HUES6 (cell line): Measurements from ENCODE around the gene ZNF579.
A peak's percentile ranks its signal among the peaks of the same experiment; 100 is the strongest.
"Not testable (repeated sequence)": the region's sequence is repeated elsewhere in the genome, so short reads cannot be mapped to it uniquely, and the experiment has no call there.

Source experiments
- H3K27ac ChIP-seq: 2 replicates; pipeline ENCODE4 v1.7.0; 2013; ENCODE audit warnings: low read depth, mild to moderate bottlenecking, low read length, inconsistent platforms
- H3K27me3 ChIP-seq: 2 replicates; pipeline ENCODE4 v1.6.1; 2013; ENCODE audit warnings: low read length; ENCODE audit not compliant: control insufficient read depth, insufficient read depth
- H3K36me3 ChIP-seq: 2 replicates; pipeline ENCODE4 v1.6.1; 2013; ENCODE audit warnings: low read length; ENCODE audit not compliant: control insufficient read depth, insufficient read depth
- H3K4me1 ChIP-seq: 2 replicates; pipeline ENCODE4 v1.6.1; 2013; ENCODE audit warnings: low read length; ENCODE audit not compliant: control insufficient read depth, insufficient read depth
- H3K4me3 ChIP-seq: 2 replicates; pipeline ENCODE4 v1.5.1; 2013; ENCODE audit warnings: low read depth, low read length
- H3K9ac ChIP-seq: one replicate; pipeline ENCODE4 v1.6.1; 2013; ENCODE audit warnings: mild to moderate bottlenecking, low read length
- H3K9me3 ChIP-seq: 2 replicates; pipeline ENCODE4 v1.6.1; 2013; ENCODE audit warnings: low read depth, low read length; ENCODE audit not compliant: control insufficient read depth, insufficient read depth

The ZNF579 gene

DNA sequence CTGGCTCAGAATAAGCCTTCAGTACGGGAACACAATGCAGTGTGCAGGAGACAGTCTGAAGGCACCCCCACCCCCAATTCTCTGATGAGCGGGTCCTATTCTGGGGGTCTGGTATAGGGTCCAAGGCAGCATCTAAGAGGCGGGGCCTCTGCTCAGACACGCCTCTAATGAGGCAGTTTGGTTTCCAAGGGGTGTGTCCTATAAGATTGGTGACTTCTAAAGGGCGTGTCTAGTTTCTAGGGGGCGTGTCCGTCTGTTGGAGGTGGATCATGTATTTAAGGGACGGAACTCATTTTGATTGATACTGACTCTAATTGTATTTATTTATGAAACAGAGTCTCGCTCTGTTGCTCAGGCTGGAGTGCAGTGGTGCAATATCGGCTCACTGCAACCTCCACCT lies 10.0 kb upstream of the ZNF579 start:
- no peak overlapping the region for H3K27ac ChIP-seq

DNA sequence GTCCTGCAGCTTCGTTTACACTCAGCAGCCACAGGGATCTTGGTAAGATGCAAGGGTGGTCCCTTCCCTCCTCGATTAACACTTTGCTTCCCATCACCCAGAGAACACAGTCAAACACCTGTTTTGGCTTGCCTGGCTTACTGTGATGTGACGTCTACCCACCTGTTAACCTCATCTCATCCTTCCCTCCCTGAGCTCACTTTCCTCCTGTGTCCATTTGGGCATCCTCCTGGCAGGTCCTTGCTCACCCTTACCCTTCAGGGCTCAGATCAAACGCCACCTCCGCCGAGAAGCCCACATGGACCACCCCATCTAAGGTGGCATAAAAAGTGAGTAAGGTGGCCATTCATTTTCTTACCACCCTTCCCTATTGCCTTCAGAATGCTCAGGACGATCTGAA lies 9.5 kb upstream of the ZNF579 start:
- Histone ChIP-seq H3K9me3 (no peaks in the 10 kb centered on the region), H3K4me3 (no peak overlapping the region), H3K9ac (no peak overlapping the region), H3K27me3 (no peaks in the 10 kb centered on the region), H3K36me3 (peaks cover 10% of the 10 kb centered on the region), H3K27ac (no peak overlapping the region), H3K4me1 (peaks cover 14% of the 10 kb centered on the region; the same call in 1 of the 2 replicates)

More for the DNA sequence above, 10.0 kb upstream of the ZNF579 start:
- H3K27me3 ChIP-seq, result no peaks in the 10 kb centered on the region
- H3K4me1 ChIP-seq, result peaks cover 11% of the 10 kb centered on the region; the same call in 1 of the 2 replicates
- peaks cover 15% of the 10 kb centered on the region for H3K36me3 ChIP-seq
- no peak overlapping the region for H3K4me3 ChIP-seq
- H3K9me3 ChIP-seq, result no peaks in the 10 kb centered on the region
- H3K9ac ChIP-seq, result no peak overlapping the region

DNA sequence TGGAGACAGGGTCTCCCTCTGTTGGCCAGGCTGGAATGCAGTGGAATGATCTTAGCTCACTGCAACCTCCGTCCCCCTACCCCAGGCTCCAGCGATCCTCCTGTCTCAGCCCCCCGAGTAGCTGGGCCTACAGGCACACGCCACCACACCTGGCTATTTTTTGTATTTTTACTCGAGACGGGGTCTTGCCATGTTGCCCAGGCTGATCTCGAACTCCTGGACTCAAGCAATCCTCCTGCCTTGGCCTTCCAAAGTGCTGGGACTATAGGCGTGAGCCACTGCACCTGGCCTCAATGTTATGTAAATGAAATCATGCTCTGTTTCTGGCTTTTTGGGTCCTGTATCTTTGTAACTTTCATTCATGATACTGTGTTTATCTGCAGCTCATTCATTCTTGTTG lies 8.1 kb upstream of the ZNF579 start:
- Histone ChIP-seq H3K27ac (no peak overlapping the region), H3K4me3 (no peak overlapping the region), H3K9me3 (no peaks in the 10 kb centered on the region), H3K9ac (no peak overlapping the region), H3K27me3 (no peaks in the 10 kb centered on the region), H3K36me3 (peaks cover 4% of the 10 kb centered on the region; the same call in 1 of the 2 replicates), H3K4me1 (peaks cover 14% of the 10 kb centered on the region; the same call in 1 of the 2 replicates)

DNA sequence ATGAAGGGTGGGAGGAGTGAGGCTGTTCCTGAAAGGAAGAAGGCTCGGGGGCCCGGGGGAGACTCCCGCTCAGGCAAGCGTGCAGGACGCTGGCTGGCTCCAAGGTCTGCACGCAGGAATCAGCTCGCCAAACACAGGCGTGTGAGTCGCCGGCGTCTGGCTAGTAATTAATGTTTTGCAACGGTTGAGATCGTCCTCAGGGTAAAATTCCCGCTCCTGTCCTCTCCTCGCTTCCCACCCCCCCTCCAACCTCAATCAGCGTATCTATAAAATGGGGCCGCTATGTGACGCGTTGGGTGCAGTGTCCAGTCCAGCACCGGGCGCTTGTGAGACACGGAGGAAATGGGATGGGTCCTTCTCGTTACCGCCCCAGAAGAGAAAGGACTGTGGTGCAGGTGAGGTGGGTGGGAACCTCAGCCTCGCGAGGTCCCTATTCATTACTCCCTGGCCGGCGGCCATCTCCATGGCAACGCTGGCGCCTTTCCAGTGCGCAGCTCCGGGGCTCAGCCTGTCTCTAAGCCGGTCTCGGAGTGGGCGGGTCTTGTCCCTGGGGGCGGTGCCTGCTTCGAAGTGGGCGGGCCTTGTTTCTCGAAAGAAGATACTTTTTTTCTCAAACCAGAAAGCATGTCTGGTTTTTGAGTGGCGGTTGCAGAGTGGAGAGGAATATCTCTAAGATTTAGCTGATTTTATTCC lies 6.5 kb upstream of the ZNF579 start:
- Histone ChIP-seq H3K4me1 (peaks cover 14% of the 10 kb centered on the region; the same call in 1 of the 2 replicates), H3K4me3 (peak overlapping the region; percentile 62), H3K9ac (no peak overlapping the region), H3K27ac (no peak overlapping the region), H3K27me3 (no peaks in the 10 kb centered on the region), H3K9me3 (no peaks in the 10 kb centered on the region), H3K36me3 (peaks cover under 1% of the 10 kb centered on the region; the same call in 1 of the 2 replicates)

DNA sequence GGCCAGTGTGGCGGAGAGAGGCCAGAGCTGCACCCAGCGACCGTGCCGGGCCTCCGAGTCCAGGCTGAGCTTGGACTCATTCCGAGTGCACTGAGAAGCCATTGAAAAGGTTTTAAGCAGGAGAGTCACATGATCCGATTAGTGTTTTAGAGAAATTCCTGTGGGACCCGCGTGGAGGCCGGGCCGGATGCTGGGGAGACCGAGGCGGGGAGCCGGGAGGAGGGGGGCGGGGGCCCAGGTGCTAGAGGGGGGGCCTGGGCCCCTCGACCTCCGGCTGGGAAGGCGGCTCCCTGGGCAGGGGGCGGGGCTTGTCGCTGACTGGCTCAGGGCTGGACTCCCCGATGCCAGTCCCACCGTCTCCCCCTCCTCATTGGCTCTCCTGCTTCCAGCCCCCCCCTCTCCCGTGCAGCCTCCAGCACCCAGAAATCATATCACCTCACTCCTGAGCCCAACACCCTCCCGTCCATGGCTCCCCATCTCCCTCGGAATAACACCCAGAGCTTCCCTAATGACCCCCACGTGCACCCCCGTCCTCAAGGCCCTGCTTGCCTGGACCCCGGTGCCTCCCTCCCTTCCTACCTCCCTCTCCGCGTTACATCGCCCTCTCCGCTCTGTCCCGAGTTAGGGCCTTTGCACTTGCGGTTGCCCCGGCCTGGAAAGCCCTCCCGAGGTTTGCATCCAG lies 5.2 kb upstream of the ZNF579 start:
- Histone ChIP-seq H3K27me3 (no peaks in the 10 kb centered on the region), H3K36me3 (no peaks in the 10 kb centered on the region), H3K9me3 (no peaks in the 10 kb centered on the region), H3K9ac (peak overlapping the region; percentile 56), H3K27ac (no peak overlapping the region), H3K4me3 (peak overlapping the region; percentile 80), H3K4me1 (0 out of 2 replicates have a peak, but pooled peaks cover 9% of the 10 kb centered on the region)

DNA sequence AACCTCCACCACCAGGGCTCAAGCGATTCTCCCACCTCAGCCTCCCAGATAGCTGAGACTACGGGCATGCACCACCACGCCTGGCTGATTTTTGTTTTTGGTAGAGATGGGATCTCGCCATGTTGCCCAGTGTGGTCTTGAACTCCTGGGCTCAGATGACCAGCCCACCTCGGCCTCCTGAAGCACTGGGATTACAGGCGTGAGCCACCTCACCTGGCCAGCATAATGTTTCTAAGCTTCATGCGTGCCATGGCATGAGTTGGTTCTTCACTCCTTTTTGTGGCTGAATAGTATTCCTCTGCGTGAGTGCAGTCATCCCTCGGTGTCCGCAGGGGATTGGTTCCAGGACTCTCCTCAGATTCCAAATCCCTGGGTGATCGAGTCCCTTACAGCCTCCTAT lies 4.2 kb upstream of the ZNF579 start:
- H3K27me3 ChIP-seq, result no peaks in the 10 kb centered on the region
- no peak overlapping the region for H3K4me3 ChIP-seq
- H3K9me3 ChIP-seq, result no peaks in the 10 kb centered on the region
- no peak overlapping the region for H3K27ac ChIP-seq
- H3K36me3 ChIP-seq, result no peaks in the 10 kb centered on the region
- 0 out of 2 replicates have a peak, but pooled peaks cover 6% of the 10 kb centered on the region for H3K4me1 ChIP-seq
- H3K9ac ChIP-seq, result no peak overlapping the region

DNA sequence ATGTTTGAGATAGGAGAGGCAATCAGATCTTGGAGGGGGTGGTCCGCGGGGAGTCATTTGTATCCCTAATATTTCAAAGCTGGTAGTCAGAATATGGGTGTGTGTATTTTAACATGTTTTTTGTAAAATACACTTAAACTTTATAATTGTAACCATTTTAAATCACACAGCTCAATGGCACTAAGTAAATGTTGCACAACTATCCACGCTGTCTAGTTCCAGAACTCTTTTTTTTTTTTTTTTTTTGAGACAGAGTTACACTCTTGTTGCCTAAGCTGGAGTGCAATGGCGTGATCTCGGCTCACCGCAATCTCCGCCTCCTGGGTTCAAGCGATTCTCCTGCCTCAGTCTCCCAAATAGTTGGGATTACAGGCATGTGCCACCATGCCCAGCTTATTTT lies 3.2 kb upstream of the ZNF579 start:
- not testable (repeated sequence) for H3K27ac ChIP-seq, H3K27me3 ChIP-seq, H3K9me3 ChIP-seq, H3K4me1 ChIP-seq, H3K9ac ChIP-seq, H3K4me3 ChIP-seq, H3K36me3 ChIP-seq

DNA sequence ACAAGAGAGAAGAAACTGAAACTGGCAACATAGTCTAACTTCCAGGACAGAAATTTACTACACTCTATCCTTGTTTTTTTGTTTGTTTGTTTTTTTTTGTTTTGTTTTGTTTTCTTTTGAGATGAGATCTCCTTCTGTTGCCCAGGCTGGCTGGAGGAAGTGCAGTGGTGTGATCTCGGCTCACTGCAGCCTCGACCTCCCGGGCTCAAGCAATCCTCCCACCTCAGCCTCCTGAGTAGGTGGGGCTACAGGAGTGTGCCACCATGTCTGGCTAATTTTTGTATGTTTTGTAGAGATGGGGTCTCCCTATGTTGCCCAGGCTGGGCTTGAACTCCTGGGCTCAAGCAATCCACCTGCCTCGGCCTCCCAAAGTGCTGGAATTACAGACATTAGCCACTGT lies 1.6 kb upstream of the ZNF579 start:
- H3K27me3 ChIP-seq, H3K9me3 ChIP-seq, H3K4me1 ChIP-seq, H3K36me3 ChIP-seq, H3K27ac ChIP-seq, H3K9ac ChIP-seq, H3K4me3 ChIP-seq: not testable (repeated sequence)

DNA sequence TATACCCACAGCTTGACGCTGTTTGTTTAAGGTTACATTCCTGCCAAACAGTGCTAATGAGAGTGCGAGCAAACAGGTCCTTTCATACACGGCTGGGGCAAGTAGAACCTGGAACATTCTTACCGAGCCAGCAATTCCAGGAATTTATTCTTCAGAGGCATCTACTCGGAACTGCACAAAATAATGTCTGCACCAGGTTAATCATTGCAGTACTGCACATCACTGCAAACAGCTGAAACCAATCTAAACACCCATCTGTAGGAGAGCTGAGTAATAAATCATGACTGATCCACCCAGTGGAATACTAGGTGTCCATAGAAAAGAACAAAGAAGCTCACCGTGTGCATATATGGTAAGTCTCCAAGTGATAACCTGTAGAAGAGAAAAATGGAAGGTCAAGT lies 1.2 kb upstream of the ZNF579 start:
- Histone ChIP-seq H3K9ac (no peak overlapping the region), H3K36me3 (peaks cover 13% of the 10 kb centered on the region), H3K9me3 (no peaks in the 10 kb centered on the region), H3K27me3 (no peaks in the 10 kb centered on the region), H3K4me1 (0 out of 2 replicates have a peak, but pooled peaks cover 2% of the 10 kb centered on the region), H3K27ac (no peak overlapping the region), H3K4me3 (no peak overlapping the region)

DNA sequence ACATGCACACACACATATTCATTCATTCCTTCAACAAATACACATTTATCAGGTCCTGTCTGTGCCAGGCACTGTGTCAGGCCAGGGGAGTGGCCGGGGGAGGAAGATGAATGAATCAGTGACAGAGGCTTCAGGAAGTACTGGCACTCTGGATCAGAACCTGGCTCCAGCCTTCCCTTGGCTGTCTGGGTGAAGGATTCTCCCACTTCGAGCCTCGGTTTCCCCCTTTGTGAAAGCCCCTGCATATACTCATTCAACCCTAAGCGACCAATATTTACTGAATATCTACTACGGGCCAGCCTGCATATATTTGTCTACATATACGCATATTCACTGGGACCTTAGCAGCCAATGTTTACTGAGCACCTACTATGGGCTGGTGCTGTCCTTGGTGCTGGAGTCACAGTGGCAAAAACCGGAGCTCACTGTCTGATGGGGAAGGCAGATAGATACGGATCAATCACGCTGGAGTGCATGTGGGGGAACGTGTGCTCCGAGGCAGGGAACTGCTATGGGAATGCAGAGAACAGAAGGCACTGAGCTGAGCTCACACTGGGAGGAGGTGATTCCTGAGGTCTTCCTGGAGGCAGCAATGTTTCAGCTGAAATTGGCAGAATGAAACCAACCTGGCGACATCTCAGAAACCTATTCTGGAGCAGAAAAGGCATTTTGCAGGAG lies 636 bp upstream of the ZNF579 start:
- Histone ChIP-seq H3K36me3 (peaks cover 16% of the 10 kb centered on the region), H3K27me3 (no peaks in the 10 kb centered on the region), H3K9me3 (no peaks in the 10 kb centered on the region), H3K9ac (no peak overlapping the region), H3K4me3 (peak overlapping the region; percentile 90), H3K27ac (no peak overlapping the region), H3K4me1 (0 out of 2 replicates have a peak, but pooled peaks cover 2% of the 10 kb centered on the region)
